ENCODE measurements around the gene WDR1.

The WDR1 gene

DNA sequence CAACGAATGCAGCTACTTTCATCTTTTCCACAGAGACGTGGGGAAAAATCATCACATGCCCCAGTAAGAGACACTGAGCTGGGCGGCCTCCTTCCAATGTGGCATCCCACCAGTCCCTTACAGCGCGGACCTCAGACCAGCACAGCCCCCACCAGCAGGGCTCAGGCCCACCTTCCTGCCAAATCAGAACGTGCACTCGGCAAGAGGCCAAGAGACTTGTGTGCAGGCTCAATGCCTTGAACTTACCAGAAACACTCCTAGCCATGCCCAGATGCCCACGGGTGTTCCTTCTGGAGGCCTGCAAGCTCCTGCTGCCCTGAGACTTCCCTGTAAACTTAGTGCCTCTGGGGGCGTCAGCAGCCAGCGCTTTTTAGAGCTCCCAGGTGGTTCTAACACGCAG, 31.2 kb downstream of the WDR1 start:
- no peak for DNase-seq (ENCODE audit: low spot score)

DNA sequence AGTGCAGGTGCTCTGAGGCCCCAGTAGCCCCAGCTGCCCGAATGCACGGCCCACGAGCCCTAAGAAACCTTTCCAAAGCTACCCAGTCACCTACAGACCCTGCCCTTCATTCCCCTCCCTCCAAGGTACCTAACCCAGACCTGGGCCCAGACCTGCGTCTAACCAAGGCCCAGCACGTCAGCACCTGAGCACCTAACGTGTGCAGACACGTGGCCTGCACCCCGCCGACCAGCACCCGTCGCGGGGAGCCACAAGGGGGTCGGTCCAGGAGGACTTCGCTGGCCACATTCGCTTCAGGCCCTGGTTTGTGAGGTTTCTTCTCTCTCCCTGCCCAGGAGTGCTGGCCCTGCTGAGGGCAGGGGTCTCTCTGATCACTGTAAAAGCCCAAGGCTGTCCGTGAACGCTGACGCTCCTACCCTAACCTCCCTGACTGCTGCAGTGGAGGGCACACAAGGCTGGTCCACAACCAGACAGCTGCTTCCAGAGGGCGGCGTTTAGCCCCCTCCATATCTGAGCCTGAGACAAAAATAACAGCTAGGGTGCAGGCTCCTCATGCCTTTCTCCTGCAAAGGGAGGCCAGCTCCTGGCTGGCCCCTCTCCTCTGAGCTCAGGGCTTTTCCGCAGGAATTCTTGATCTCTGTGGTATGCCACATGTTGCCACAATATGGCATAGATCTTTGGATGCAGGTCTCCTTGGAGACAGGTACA, 31.8 kb downstream of the WDR1 start:
- no peak for DNase-seq (ENCODE audit: low spot score)

DNA sequence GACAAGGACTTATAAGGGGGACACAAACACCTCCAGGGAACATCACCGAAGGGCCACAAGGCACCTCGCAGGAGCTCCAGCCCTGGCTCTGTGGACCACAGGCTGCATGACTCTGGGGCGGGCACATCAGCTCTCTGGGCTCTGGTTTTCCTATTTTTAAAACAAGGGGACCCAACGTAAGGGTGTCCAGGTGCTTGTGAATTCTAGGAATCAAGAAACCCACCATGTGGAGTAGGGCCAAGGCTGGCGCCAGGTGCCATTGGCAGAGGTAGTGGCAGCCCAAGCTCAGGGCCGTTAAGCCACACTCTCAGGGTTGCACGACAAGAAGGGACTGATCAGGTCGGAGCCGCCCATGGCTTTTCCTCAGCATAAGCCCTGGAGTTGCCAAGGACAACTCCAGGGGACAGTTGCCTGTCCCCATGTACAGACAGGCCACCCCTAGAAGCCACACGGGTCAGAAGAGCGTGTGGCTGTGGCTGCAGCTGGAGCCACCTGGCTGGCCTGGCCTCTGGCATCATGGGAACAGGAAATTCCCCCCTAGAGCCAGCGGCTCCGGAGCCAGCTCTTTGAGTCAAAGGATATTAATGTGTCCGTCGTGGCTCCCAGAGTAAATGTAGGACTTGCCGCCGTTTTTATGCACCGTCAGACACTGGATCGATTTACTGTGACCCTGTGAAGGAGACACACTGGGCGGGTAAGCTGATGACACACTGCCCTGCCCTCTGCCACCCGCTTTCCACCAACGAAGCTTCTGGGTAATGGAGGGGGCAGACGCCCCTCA, 32.5 kb downstream of the WDR1 start:
- no peak for DNase-seq (ENCODE audit: low spot score)

DNA sequence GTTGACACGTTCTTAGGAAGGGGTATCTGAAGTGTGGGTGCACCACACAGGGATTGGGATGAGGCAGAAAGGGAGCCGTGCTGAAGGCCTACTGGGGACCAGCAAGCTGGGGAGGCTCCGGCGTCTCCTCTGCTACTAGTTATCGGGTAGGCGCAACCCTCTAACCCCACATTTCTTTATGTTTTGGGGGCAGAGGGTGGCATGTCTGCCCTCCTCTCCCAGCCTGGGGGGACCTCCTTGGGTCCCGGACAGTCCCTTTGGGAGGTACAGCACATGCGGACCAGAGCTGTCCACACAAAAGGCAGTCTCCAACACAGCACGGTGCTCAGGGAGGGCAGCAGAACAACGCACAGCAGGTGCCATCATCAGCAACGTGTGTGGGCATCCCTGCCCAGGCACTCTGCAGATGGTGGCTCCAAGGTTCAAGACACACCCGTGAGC, 33.2 kb downstream of the WDR1 start:
- DNase-seq (ENCODE audit: low spot score), result no peak

DNA sequence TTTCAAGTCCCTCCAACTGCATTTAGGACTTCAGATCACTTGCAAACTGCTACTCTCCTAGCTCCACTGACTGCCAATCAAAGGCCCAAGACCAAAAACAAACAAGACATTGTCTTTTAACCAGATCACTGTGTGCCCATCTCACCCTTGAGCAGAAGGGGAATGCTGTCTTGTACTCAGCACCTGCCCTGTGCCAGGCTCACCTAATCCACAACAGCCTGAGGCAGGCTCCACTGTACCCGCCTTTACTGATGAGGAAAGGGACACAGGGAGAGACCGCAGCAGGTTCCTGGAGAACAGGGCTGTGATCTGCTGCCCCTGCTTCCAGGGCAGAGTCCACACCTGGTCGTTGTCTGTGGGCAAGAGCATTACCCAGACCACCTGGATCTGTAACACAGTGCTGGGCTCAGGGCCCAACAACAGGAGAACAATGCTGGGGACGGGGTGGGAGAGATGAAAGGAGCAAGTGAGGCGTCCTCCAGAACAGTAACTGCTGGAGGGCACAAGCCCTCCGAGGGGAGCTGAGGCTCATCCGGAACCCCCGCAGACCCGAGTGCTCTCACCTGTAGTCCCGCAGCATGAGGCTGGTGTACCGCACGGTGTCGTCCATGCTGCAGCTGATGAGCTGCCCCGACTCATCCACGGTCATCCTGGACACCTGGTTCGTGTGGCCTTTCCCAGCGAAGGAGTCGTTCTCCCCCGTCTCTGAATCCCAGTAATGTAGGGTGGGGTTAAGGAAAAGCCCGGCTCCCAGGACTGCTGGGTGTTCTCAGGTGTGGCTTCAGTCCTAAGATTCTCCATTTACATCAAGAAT, 33.9 kb downstream of the WDR1 start:
- no peak for DNase-seq (ENCODE audit: low spot score)

DNA sequence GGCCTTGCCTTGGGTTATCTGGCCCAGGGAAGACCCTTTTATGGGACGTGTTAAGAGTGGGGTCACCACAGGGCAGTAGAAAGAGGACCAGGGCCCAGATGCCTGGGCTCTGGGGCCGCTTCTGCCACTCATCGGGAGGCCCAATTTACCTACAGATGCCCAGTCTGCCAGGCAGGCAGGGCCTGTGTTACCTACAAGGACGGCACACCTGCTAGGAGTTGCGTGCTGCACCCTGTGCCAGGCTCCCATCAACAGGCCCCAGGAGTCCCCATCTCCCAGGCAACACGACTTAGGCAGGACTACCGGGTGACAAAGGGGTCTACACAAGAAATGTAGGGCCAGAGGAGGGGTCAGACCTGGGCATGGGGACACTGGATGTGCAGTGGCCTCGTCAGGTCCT, 34.6 kb downstream of the WDR1 start:
- DNase-seq (ENCODE audit: low spot score), result no peak

DNA sequence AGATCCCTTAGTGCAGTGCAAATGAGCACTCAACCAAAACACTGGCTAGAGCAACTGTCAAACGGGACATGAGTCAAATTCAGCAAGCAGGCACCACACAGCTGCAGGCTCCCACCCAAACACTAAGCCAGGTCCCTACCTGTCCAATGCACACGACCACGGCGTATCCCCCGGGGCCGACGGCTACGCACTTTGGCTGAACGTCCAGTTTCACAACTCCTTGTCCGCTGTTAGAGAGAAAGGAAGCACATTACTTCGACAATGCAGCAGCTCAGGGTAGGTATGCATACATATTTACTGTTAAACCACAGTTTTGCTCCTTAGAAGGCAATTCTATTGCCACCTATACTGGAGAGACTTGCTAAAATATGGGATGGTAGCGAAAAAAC, 35.4 kb downstream of the WDR1 start:
- DNase-seq (ENCODE audit: low spot score), result no peak

DNA sequence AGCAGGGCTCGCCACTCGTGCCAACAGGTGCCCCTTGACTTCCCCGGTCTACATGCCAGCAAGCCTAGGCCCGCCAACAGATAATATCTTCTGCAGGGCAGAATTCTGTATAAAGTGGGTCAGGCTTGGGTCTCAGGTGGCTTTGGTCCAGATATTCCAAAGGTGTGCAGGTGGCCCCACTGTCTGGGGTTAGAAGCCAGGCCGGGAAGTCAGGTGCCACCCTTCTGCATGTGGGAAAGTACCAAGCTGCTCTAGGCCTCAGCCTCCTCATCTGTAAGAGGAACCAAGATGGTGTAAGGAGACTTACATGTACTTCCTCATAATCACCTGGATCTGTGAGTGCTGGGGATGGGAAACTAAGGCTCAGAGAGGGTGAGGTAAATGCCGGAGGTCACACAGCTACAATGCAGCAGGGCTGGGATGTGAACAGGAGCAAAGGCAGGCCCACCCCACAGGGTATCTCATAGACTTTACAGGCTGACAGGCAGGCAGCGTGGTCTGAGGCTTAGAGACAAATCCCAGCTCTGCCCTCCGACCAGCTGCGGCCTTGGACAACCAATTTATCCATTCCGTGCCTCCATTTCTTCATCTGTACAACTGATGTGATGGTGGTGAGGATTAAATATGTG, 35.9 kb downstream of the WDR1 start:
- no peak for DNase-seq (ENCODE audit: low spot score)

DNA sequence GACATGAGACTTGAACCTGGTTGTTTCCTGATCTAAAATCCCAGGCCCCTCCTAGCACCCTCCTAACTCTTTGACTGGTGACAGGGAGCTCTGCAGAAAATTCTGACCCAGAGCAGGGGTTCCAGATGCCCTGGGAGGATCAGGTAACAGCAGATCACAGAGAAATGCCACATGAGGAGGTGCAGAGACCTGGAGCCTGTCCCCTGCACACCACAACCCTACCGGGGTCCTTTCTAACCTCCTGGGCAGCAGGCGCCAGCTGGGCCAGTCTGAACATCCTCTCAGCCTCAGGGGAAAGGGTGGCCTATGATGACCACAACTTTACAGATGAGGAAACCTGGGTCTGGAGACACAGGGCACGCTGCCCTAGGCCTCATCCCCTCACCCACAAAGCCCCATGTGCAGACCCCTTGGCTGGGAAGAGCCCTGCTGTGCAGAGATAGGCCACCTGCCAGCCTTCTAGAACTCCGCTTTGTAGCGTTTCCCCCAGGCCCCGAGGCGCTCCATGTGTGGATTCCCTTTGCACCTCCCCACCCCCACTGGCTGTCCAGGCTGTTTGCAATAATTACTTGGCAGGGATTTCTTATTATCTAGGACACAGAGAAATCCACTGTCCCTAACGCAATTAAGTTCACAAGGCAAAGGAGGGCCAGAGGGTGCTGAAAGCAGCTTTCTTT, 36.5 kb downstream of the WDR1 start:
- no peak for DNase-seq (ENCODE audit: low spot score)

DNA sequence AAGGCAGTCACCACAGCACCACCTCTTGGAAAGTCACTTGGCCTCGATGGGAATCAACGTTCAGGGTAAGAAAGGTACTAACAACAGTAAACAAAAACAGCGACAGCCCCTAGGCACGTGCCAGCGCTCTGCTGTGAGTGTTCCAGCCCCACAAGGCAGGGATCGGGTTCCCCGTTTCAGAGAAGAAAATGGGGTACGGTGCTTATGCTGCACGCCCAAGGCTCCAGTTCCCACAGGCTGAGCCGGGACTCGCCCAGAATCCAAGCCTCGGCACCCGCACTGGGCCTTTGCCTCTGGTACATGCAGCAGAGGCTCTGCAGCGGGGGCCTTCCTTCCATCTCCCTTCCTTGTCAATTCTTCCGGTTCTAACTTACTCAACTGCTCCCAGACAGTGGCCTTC, 37.3 kb downstream of the WDR1 start:
- no peak for DNase-seq (ENCODE audit: low spot score)

DNA sequence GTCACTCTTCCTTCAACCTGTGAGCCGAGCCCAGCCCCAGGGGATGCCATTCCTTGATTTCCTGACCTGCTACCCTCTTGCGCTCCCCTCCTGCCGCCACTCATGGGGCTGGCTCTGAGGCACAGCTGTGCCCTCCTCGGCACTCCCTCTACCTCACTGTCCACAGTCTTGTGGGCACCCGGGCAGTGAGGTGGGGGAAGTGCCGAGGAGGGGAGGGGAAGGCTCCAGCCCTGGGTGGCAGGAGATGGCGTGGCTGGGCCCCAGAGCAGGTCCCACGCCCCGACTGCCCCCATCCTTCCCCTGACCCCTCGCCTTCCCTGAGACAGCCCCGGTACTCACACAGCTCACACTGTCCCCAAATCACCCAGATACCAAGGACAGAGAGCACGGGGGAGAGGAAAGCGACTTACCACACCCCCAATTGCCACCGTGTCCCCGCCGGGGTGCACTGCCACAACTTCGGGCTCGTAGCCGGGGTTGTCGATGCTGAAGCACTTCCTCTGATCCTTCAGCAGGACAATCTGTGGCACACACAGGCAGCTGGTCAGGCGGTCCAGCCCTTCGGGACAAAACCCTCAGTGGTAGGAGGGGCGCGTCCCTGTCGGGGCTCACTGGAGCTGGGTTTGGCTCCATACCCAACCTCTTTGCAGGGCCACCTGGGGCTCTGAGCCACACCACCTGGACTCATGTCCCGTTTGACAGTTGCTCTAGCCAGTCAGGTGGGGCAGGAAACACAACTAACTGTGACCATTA, 37.9 kb downstream of the WDR1 start:
- no peak for DNase-seq (ENCODE audit: low spot score)

DNA sequence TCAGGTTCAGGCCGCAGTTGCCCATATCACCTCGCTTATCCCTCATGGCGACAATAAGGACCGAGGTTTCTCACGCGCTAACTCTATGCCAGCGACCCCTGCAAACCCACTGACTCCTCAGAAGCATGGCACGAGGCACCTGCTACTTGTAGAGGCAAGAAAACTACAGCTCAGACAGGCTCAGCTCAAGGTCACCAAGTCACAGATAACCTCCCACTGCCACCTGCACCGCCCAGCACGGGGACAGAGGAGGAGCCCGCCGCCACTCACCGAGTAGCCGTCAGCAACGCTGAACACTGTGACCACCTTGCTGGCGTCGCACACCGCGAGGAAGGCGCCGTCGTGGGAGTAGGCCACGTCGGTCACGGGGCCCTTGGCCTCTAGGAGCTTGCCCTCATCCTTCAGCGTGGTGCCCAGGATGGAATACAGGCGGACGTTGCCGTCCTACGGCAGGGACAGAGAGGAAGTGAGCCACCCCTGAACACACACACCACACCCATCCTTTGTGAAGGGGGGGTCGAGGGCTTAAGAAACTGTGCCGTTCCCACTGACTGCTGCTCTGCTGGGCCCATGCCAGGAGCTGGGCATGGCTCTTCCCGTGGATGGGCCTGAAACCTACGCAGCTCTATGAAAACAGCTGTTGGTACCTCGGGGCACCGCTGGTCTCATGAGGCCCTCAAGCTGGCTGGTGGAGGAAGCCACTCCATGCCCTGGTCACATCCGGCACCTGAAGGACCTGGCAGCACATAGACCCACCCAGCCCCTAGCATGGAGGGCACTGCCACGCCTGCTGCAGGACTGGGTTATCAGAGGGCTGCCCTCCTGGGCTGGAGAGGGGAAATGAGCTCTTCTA, 38.9 kb downstream of the WDR1 start:
- no peak for DNase-seq (ENCODE audit: low spot score)

DNA sequence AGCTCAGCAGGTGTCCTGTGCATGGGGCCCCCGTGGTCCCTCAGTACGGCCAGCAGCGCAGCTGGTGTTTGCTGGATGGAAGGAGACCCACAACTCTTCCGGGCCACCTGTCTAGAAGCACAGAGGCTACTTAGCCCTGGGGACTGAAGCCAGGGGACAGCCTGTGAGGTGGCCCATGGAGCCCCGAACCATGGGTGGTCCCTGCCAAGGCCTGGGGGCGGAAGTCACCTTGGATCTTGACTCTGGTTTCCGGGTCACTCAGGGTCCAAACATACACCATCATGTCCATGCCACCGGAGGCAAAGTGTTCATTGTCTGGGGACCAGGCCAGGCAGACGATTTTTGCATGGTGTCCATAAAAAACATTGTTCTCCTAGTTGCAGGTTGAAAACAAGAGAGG, 39.5 kb downstream of the WDR1 start:
- DNase-seq (ENCODE audit: low spot score), result no peak

DNA sequence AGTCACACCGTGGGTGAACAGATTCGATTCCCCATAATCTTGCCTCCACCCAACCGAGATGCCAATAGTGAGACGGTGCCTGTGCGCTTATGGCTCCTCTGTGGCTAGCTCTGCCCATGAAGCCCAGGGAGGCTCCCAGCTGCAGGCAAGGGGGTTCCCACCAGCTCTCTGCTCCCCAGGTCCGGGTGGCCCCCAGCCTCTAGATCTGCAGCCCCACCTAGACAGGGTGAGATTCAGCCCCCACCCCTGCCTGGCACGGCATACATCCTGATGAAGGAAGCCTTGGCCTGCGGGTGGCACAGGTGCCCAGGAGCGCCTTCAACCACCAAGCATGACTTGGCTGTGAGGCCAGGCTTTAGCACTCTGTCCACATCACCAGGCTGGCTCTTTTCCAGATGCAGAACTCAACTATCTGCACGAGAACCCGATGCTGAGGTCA, 40.6 kb downstream of the WDR1 start:
- DNase-seq (ENCODE audit: low spot score), result no peak

DNA sequence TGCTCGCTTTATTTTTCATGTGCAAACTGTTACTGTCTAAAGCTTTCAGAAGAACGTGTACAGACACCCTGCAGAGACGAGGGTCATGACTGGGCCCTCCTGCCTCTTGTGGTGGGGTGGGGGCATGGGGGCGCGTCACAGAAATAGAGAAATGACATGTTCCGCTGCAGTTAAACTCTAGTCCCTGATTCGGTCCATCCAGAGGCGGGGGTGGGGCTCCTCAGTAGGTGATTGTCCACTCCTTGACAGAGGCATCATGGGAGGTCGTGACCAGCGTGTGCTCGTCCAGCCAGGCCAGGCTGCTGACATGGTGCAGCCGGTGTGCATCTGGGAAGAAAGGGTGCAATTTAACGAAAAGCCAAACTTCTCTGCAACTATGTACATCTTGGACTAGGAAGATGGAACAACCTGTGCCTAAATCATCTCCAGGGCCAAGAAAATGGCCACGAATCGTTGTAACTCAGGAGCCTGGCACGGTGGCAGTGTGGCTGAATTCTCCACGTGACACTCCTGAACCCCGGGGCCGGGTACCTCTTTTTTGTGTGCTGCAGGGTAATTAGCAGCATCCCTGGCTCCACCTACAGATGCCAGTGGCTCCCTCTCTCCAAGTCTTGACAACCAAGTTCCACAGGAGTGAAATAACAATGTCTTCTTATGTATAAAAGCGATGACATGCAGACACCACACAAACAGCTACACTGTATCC, 41.3 kb downstream of the WDR1 start:
- no peak for DNase-seq (ENCODE audit: low spot score)

DNA sequence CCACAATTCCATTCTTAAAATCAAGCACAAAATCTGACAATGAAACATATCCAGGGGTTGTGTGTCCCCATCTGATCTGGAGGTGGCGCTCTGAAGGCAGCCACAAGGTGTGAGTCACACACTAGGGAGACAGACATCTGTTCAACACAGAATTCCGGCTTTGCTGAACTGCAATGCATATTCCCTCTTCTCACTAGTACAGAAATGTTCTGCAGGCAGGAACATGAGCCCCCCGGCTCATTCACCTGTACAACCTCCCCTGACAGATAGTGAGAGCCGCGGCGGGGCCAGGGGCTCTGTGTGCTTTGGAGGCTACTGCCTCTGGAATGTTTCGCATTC, 41.9 kb downstream of the WDR1 start:
- no peak for DNase-seq (ENCODE audit: low spot score)

DNA sequence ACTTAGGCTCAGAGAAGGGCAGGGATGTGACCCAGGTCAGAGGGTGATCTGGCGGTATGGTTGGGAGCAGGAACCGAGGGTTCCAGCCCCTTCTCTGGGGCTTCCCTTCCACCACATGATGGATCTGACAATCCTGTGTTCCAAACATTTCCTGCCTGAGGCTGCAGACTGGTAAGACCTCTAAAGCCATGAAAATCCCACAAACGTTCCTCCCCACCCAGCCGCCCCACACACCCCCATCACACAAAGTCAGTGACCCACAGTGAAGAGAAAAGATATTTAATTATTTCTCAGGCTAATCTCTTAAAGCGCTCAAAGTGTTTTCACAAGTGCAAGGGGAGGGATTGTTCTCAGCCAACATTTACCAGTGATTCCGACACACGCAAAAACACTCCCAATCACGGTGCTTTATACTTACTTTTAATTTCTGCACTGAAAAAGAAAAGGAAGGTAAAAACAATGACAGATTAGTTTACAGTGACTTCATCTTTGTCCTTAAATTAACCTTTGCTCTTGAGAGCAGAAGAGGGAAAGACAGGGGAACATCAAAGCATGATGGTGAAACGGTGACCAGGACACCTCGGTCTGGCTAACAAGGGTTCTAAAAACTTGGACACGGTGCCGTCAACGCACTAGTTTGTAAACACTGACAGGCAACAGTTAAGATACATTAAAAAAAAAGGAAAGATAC, 42.4 kb downstream of the WDR1 start:
- DNase-seq (ENCODE audit: low spot score), result no peak

DNA sequence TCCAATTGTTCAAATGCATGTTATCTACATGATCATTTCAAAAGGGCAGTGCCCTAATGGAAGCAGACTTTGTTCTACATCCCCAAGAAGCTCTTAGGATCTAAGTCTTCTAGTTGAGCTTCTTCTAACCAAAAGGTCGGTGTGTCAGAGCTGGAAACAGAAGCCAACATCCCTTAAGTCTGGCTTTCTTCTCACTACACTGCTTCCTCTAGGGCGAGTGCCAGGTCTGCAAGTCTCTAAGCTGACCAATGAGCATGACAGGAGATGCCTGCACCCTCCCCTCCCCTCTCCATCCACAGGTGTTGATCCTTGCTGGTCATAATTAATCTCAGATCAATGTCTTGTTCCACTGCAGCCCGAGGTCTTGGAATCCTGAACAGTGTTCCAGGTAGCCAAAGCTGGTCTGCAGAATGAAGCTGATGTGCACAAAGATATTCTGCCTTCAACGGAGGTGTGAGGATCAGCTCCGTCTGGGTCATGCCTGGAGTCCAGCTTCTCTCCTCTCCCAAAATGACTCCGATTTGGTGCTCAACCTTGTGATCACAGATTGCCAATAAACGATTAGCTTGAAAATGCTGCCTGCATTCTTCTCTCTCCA, 44.1 kb downstream of the WDR1 start:
- no peak for DNase-seq (ENCODE audit: low spot score)

All from CD4-positive, alpha-beta T cell treated with Interleukin-6 at 100 ng/mL for 8 hours (primary cell).